Esophagus squamous epithelium (tissue), 5 donors: ENCODE data around the gene EEPD1. TPM values are rescaled to one million over a fixed set of nuclear protein-coding genes. Genes with fewer than 3 reads are reported as not detected.

ENCODE experiments used
- DNase-seq: peaks from one replicate; lab custom pipeline; 2025; lab: John Stamatoyannopoulos, UW
- H3K27ac ChIP-seq, 4 donors: fragments of 200-600 bp; sonication (generic); one replicate each; pipeline ENCODE4 v1.5.1; 2016 to 2019; ENCODE audit warnings: mild to moderate bottlenecking in 1 of 4
- H3K27me3 ChIP-seq, 4 donors: fragments of 200-600 bp; sonication (generic); 1 replicate in 3 of 4; 2 replicates in 1 of 4; pipeline versions ENCODE4 v1.5.1 to v1.6.0; 2017 to 2021; ENCODE audit warnings: antibody characterized with exemption in 1 of 4
- H3K36me3 ChIP-seq, 3 donors: fragments of 200-600 bp; sonication (generic); one replicate each; pipeline ENCODE4 v1.5.1; 2016 to 2019
- H3K4me1 ChIP-seq, 3 donors: fragments of 200-600 bp; sonication (generic); one replicate each; pipeline ENCODE4 v1.5.1; 2017 to 2019
- H3K4me3 ChIP-seq, 4 donors: fragments of 200-600 bp; sonication (generic); 1 replicate in 3 of 4; 2 replicates in 1 of 4; pipeline ENCODE4 v1.5.1; 2016 to 2019; ENCODE audit warnings: mild to moderate bottlenecking in 2 of 4, moderate library complexity in 1 of 4
- H3K9me3 ChIP-seq, 3 donors: fragments of 200-600 bp; sonication (generic); one replicate each; pipeline ENCODE4 v1.5.1; 2016 to 2019
- CTCF ChIP-seq, 6 experiments: fragments of 450-650 bp in 4 of 6; fragments of 200-600 bp in 2 of 6; sonication (generic) in 2 of 6; IDR thresholded peaks; one replicate each; pipeline ENCODE4 v1.5.1; 2016 to 2019; ENCODE audit warnings: antibody characterized with exemption in 6 of 6, mild to moderate bottlenecking in 4 of 6, moderate library complexity in 4 of 6
- POLR2A ChIP-seq, 4 donors: fragments of 450-650 bp; IDR thresholded peaks; one replicate each; pipeline ENCODE4 v1.6.1; 2017; ENCODE audit warnings: antibody characterized with exemption in 4 of 4, mild to moderate bottlenecking in 4 of 4, moderate library complexity in 3 of 4
- WGBS, 2 donors: methylation state at CpG; one replicate each; pipeline ENCODE4 v1.1.5; 2018; 5-methylcytosine and 5-hydroxymethylcytosine counted together
- intact Hi-C: fragments of 100-400 bp; cut with DNase I; formaldehyde crosslinking; loops from one replicate; pipeline ENCODE4 v1.15.0; 2022
- total RNA-seq, 4 donors: library from RNA; depleted of rRNA; stranded (reverse); fragments of >200 nt; gene quantifications; one replicate each; pipeline ENCODE4 v1.1.0, GENCODE V29; 2016
- donor health status: DM: yes; HTN: yes; CAD: no.

EEPD1 gene
- total RNA-seq, 4 donors from 2014 or later: 2.3 to 10.2 (median 4.8) TPM

DNA sequence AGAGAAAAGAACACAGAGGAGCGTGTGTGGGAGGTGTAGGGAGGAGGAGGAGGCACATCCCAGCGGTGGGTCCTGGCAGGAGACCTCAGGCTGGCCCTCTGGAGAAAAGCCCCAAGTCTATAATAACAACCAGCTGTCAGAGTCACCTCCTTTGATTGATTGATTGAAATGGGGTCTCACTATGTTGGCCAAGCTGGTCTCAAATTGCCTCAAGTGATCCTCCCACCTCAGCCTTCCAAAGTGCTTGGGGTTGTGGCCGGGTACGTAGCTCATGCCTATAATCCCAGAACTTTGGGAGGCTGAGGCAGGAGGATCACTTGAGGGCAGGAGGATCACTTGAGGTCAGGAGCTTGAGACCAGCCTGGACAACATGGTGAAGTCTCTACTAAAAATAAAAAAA lies 133.6 kb downstream of the EEPD1 start:
- H3K27ac ChIP-seq: peak overlapping the region in 2 of 4 donors; percentile 28 to 58
- no peaks in the 10 kb centered on the region for H3K9me3 ChIP-seq
- peaks cover 8 to 65% (median 17%) of the 10 kb centered on the region in 3 donors for H3K4me1 ChIP-seq
- intact Hi-C loops: no loop called here
- no peak overlapping the region for H3K4me3 ChIP-seq
- H3K27me3 ChIP-seq: no peaks in the 10 kb centered on the region
- no peak for TF ChIP-seq POLR2A (IDR thresholded peaks at IDR 0.05)
- TF ChIP-seq CTCF (IDR thresholded peaks at IDR 0.05): no peak
- no peak for DNase-seq
- WGBS, 2 donors: 82 to 83% methylated on average over 4 of the region's 4 CpGs
- peaks cover 0 to 23% (median 0%) of the 10 kb centered on the region in 3 donors for H3K36me3 ChIP-seq

- intact Hi-C loops: no loop called here
- H3K4me3 ChIP-seq: peak overlapping the region in 1 of 4 donors; percentile 36
- H3K27ac ChIP-seq: peak overlapping the region in 3 of 4 donors; percentile 32 to 69 (median 58)
- peaks cover 0 to 23% (median 0%) of the 10 kb centered on the region in 3 donors for H3K36me3 ChIP-seq
- no peaks in the 10 kb centered on the region for H3K27me3 ChIP-seq
- DNase-seq: no peak
- WGBS, 2 donors: 54 to 61% methylated on average over 16 to 18 of the region's 19 CpGs
- no peaks in the 10 kb centered on the region for H3K9me3 ChIP-seq
- no peak for TF ChIP-seq CTCF (IDR thresholded peaks at IDR 0.05)
- TF ChIP-seq POLR2A (IDR thresholded peaks at IDR 0.05): no peak
- H3K4me1 ChIP-seq: peaks cover 11 to 65% (median 26%) of the 10 kb centered on the region in 3 donors
These were observed 134.6 kb downstream of the EEPD1 start for GRCh38 chr7:36287371-36288241.

- WGBS, 2 donors: 91 to 93% methylated on average over 4 to 5 of the region's 5 CpGs
- TF ChIP-seq POLR2A (IDR thresholded peaks at IDR 0.05): no peak
- TF ChIP-seq CTCF (IDR thresholded peaks at IDR 0.05): no peak
These were observed 135.4 kb downstream of the EEPD1 start for GRCh38 chr7:36288501-36288900.

DNA sequence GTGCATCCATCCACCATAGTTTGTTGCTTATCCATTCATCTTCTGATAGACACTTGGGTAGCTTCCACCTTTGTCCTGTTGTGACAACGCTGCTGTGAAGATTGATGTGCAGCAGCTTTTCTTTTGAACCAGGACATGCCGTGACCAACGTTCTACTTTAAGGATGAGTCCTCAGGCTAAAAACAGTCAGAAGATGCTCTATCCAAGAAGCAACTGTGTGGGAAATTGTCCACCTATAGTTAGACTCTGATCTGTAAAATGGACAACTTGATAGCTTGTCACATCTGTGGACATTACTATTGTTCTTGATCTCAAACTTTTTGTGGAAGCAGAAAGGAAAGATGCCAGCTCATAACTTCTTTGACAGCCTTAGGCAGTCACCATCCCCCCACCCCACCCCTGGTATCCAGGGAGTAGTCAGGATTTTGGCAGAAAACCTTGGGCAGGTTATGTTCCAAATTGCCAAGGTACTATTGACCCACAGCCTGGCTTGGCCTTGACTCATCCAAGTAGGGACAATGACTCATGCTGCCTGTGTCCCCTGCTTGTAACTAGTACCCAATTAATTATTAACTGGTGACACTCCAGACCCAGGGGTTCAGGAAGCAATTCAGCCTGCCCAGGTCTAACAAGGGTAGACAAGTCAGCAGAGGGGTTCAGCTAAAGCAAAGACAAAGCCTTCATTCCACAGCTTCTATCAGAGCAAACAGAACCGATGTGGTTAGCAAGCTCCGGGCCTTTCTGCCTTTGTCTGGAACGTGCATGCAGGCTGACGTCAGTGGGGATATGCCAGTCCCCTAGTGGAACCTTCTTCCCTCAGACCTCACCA lies 137.0 kb downstream of the EEPD1 start:
- intact Hi-C loops: loop anchor here (5.0 kb wide), 1 partner anchor 308 kb away; no protein-coding TSS in a partner anchor
- Histone ChIP-seq H3K4me3 (no peak overlapping the region), H3K27me3 (no peaks in the 10 kb centered on the region), H3K9me3 (no peaks in the 10 kb centered on the region), H3K27ac (peak overlapping the region; percentile 0 to 81 (median 16)), H3K4me1 (peaks cover 12 to 62% (median 26%) of the 10 kb centered on the region in 3 donors), H3K36me3 (peaks cover 0 to 17% (median 0%) of the 10 kb centered on the region in 3 donors)
- no peak for TF ChIP-seq POLR2A (IDR thresholded peaks at IDR 0.05)
- DNase-seq: no peak
- 32 to 57% methylated on average over 3 to 5 of the region's 7 CpGs for WGBS, 2 donors

More at GRCh38 chr7:36288501-36288900, 135.4 kb downstream of the EEPD1 start:
- intact Hi-C loops: no loop called here
- Histone ChIP-seq H3K9me3 (no peaks in the 10 kb centered on the region), H3K4me3 (no peak overlapping the region), H3K36me3 (peaks cover 0 to 23% (median 0%) of the 10 kb centered on the region in 3 donors), H3K4me1 (peaks cover 12 to 63% (median 26%) of the 10 kb centered on the region in 3 donors), H3K27me3 (no peaks in the 10 kb centered on the region), H3K27ac (peak overlapping the region in 1 of 4 donors; percentile 58)
- DNase-seq: no peak
